Stromal cell of bone marrow (primary cell): ENCODE measurements around the gene DHRS2.
"Not testable (repeated sequence)": the region's sequence is repeated elsewhere in the genome, so short reads cannot be mapped to it uniquely, and the experiment has no call there.

Experiments used
- DNase-seq: peaks from one replicate; pipeline ENCODE4 v3.0.0-alpha.2; 2012; ENCODE audit warnings: low read depth

The DHRS2 gene

GRCh38 chr14:23633160-23633701 lies 2.9 kb upstream of the DHRS2 start:
- DNase-seq = peak; percentile 9

DNA sequence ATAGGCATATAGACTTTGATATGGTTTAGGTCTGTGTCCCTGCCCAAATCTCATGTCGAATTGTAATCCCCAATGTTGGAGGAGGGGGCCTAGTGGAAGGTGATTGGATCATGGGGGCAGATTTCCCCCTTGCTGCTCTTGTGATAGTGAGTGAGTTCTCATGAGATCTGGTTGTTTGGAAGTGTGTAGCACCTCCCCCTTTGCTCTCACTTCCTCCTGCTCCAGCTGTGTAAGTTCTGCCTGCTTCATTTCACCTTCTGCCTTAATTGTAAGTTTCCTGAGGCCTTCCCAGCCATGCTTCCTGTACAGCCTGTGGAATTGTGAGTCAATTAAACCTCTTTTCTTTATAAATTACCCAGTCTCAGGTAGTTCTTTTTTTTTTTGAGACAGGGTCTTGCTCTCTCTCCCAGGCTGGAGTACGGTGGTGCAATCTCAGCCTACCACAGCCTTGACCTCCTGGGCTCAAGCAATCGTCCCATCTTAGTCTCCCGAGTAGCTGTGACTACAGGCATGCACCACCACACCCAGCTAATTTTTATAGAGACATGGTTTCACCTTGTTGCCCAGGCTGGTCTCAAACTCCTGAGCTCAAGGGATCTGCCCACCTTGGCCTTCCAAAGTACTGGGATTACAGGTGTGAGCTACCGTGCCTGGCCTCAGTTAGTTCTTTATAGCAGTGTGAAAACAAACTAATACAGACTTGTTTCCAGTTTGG lies 1.3 kb upstream of the DHRS2 start:
- DNase-seq = not testable (repeated sequence)

DNA sequence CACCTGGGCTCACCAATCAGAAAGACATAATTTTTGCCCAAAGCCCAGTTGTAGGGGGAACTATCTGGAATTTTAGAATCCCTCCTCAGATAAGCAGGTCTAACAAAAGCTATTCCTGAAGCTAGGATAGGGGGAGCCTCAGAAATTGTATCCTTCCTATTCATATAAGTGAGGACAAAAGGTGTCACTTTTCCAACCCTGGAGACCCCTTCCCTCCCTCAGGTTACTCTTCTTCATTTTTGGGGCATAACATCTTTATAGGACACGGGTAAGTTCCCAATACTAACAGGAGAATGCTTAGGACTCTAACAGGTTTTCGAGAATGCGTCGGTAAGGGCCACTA lies 1.1 kb downstream of the DHRS2 start:
- DNase-seq = not testable (repeated sequence)

GRCh38 chr14:23637655-23638413 lies 1.7 kb downstream of the DHRS2 start:
- DNase-seq = not testable (repeated sequence)

DNA sequence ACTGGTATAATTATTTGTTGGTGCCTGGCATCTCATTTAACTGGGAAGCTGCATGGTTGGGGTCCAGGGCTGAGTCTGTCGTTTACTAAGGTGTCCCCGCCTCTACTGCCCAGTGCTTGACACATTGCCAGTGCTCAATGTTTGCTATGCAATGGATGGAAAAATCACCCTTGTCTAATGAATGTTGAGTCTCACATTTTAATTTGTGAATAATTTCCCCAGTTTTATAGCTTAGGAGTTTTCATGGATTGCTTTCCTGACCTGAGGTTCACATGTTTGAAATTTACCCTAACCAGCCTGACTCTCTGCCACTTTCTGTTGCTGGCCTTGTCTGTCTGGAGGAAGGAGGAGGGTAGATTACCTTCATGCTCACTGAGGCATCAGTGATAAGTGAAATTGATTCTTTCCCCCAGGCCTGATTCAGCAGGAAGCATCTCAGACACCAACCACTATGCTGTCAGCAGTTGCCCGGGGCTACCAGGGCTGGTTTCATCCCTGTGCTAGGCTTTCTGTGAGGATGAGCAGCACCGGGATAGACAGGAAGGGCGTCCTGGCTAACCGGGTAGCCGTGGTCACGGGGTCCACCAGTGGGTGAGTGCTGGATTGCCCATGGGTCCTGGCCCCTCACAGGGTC lies 2.4 kb downstream of the DHRS2 start:
- no peak for DNase-seq

GRCh38 chr14:23639048-23639890 lies 3.1 kb downstream of the DHRS2 start:
- no peak for DNase-seq

DNA sequence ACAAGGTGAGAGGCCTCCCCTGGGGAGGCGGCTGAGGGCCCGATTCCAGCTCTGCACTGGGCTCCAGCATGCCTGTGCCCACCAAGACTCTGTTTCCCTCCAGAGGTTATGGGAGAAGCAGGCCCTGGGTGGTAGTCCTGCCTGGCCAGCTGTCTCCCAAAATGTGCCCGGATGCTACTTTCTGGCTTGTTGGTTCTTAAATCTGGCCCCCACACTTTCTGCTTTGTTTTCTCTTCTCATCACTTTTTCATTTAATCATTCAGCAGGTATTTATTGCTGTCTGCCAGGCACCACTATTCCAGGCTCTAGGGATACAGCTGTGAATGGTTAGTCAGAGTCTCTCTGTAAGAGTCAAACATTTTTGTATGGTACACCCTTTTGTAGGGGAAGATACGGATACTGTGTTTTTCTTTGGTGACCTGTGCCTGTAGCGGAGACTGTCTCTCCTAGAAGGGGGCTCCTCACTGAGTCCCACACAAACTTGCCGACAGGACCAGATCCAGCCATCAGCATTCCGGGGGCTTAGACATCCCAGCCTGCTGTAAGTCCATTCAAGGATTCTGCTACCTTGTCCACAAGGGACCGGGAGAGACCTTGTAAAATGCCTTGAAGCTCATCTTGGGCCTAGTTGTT lies 3.8 kb downstream of the DHRS2 start:
- peak; percentile 12 for DNase-seq

DNA sequence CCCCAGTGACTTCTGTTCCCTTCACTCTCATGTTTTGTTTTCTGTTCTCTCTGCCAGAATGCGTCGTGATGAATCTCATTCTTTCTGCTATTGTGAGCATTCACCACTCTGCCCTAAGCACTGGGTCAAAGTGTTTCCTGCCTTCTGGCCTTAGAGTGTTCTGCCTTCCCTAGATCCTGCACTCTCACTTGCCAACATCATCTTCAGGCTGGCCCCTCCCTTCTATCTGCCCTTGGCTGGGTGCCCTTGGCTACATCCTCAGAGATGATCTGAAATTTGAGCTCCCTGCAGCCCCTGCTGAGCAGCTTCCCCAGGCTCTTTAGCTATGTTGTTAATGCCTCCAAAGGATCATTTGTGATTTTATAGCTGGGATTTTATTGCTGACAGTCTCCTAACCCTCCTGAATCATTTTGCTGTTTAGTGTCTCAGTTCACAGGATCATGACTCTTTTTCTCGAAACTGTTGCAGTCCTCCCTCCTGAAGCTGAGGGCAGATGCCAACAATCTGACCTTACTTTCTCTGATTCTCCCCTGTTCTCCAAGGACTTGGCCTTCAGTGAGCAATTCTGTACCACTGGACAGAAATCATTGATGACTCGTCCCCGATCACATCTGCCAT lies 4.5 kb downstream of the DHRS2 start:
- peak; percentile 76 for DNase-seq

GRCh38 chr14:23641180-23641914 lies 5.2 kb downstream of the DHRS2 start:
- DNase-seq = no peak

DNA sequence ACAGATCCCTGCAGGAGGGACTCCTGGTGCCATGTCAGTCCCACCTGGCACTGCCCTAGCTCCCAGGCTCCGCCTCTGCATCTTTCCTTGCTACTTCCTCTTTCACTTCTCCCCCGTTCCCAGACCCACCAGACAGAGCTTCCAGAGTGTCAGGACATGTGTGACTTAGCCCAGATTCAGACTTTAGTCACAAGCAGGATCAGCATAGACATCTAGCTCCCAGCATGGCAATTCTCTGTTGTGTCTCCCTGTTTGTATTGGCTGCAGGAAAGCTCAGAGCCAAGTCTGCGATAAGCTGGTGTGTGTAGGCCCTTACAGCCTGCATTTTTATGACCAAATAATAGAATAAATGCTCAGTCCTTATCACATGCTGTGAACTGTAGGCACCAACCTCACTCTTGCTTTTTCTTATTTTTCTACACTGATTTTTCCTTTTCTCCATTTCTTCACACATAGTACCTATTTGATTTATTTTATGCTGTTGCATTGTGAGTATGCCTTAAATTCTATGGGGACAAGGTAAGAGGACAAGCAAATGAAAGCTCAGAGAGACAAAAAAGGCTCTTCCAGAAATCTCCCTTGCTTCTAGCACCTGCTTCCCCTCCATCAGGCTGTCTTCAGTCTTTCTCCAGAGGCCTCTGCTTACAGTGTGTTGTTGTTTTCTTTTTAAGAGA lies 5.9 kb downstream of the DHRS2 start:
- DNase-seq = no peak

DNA sequence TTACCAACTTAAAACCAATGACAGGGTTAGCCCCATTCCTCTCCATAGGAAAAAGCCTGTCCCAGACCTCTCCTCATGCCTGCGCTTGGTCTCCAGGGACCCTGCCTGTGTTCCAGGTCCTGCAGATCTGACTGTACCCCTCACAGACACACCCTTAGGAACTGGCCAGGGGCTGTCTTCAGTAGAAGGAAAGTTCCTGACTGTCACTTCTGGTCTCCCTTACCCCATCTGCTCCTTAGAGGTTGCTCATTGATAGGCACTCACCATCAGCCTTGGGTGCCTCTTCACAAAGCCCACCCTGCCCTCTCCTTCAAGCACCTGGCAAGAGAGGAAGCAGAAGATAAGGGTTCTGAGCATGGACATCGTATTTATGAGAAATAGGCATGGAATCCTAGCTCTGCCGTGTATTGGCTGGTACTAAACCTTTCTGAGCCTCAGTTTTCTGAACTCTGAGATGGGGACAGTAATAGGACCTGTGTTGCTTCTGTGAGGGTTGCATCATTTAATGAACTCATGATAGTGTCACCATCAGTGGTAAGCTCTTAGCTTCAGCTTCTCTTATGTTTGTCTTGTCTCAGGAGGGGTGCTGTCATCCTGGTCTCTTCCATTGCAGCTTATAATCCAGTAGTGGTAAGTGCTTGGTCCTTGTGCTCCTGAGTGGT lies 7.5 kb downstream of the DHRS2 start:
- DNase-seq = no peak

DNA sequence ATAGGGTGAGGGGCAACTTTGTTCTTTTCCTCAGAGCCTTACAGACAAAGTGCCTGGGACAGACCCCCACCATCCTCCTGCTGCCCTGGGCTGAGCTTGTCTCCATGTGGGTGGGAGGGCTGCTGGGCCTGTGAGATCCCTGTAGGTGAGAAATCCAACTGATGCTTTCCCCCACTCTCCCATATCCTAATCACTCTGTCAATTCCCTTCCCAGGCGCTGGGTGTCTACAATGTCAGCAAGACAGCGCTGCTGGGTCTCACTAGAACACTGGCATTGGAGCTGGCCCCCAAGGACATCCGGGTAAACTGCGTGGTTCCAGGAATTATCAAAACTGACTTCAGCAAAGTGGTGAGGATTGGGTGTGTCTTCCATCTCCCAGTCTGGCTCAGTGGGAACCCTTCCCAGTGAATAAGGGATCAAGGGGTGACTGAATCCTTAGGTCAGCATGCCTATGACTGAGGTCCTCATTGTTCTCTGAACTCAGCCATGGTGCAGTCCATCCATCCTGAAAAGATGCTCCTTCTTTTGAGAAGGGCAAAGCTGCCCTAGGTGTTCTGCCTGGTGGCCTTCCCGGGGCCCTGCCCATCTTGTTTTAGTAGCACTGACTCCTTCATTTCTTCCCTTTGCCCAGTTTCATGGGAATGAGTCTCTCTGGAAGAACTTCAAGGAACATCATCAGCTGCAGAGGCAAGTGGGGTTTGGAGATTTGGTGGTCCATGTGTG lies 8.2 kb downstream of the DHRS2 start:
- DNase-seq = no peak

- no peak for DNase-seq
Measured at GRCh38 chr14:23644919-23645336, 8.8 kb downstream of the DHRS2 start.

- DNase-seq = no peak
Measured at GRCh38 chr14:23645504-23645811, 9.3 kb downstream of the DHRS2 start.

DNA sequence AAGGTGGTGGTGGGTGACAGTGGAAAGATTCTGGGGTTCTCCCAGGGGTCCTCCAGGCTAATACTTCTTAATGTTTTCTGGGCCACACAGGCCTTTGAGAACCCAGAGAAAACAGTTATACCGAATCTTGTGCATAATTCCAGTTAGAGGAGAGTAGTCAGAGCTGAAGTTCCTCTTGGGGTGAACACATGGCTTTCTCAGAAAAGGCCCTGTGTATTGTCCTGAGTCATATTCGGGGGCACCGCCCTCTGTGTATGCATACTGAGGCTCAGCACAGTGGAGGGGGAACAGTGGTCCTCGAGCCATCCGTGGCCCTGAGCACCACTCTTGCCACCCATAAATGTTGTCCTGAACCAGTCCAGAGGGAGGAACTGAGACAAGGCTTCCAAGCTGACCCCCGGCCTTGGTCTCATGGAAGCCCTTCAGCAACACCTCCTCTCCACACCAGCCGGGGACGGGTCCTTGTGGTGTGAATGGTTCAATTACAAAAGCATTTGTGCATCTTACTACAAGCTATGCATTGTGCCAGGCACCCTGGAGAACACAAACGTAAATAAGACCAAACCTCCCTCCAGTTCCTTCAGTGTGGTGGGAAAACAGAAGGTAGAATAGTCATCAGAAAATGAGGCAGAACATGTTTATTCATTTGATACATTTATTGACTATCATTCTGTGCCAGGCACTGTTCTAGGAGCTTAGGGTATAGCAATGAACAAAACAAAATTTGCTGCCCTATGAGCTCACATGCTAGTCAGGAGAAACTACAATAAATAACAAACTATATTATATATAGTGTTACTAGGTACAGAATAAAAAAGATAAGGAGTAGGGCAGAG lies 9.9 kb downstream of the DHRS2 start:
- no peak for DNase-seq

- peak; percentile 12 for DNase-seq
Measured at GRCh38 chr14:23646648-23647549, 10.7 kb downstream of the DHRS2 start.

GRCh38 chr14:23647619-23648018 lies 11.5 kb downstream of the DHRS2 start:
- DNase-seq = no peak
